Skeletal muscle tissue (tissue), 4 donors: ENCODE data around the gene CDX1. TPM values are rescaled to one million over a fixed set of nuclear protein-coding genes. Genes with fewer than 3 reads are reported as not detected.

ENCODE experiments used
- H3K27ac ChIP-seq: one replicate; pipeline ENCODE4 v1.7.0; 2013; ENCODE audit warnings: mild to moderate bottlenecking, low read depth, low read length, inconsistent platforms
- H3K27me3 ChIP-seq, 3 donors: one replicate each; pipeline ENCODE4 v1.7.0; 2013; ENCODE audit warnings: low read length in 3 of 3; ENCODE audit not compliant: control insufficient read depth in 3 of 3, insufficient read depth in 3 of 3
- H3K36me3 ChIP-seq, 3 donors: one replicate each; pipeline ENCODE4 v1.7.0; 2013; ENCODE audit warnings: low read length in 3 of 3; ENCODE audit not compliant: control insufficient read depth in 3 of 3, insufficient read depth in 3 of 3
- H3K4me1 ChIP-seq, 3 donors: one replicate each; pipeline ENCODE4 v1.7.0; 2013; ENCODE audit warnings: low read length in 3 of 3, mild to moderate bottlenecking in 3 of 3; ENCODE audit not compliant: control insufficient read depth in 3 of 3, insufficient read depth in 3 of 3
- H3K4me3 ChIP-seq, 3 donors: one replicate each; pipeline ENCODE4 v1.7.0; 2013; ENCODE audit warnings: low read length in 3 of 3
- H3K9ac ChIP-seq, 3 donors: one replicate each; pipeline ENCODE4 v1.7.0; 2013; ENCODE audit warnings: low read length in 3 of 3, mild to moderate bottlenecking in 3 of 3, moderate library complexity in 2 of 3, low read depth in 1 of 3
- H3K9me3 ChIP-seq, 3 donors: one replicate each; pipeline ENCODE4 v1.7.0; 2013; ENCODE audit warnings: low read length in 3 of 3; ENCODE audit not compliant: control insufficient read depth in 3 of 3
- total RNA-seq: library from RNA; depleted of rRNA; stranded (reverse); fragments of >200 nt; gene quantifications from one replicate; pipeline ENCODE4 v1.2.3, GENCODE V29; 2014
- donor health status: Osteomylitis.

The CDX1 gene
- total RNA-seq, 1 donor from 2014 or later: not detected

- Histone ChIP-seq H3K27me3 (peaks cover 0 to 5% (median 0%) of the 10 kb centered on the region in 3 donors), H3K4me3 (no peak overlapping the region), H3K36me3 (peaks cover 0 to 15% (median 2%) of the 10 kb centered on the region in 3 donors), H3K9me3 (no peaks in the 10 kb centered on the region), H3K9ac (peak overlapping the region in 1 of 3 donors; percentile 62), H3K27ac (peak overlapping the region; percentile 82), H3K4me1 (peaks cover 67 to 82% (median 79%) of the 10 kb centered on the region in 3 donors)
These were observed 29.2 kb upstream of the CDX1 start for GRCh38 chr5:150137168-150137957.

DNA sequence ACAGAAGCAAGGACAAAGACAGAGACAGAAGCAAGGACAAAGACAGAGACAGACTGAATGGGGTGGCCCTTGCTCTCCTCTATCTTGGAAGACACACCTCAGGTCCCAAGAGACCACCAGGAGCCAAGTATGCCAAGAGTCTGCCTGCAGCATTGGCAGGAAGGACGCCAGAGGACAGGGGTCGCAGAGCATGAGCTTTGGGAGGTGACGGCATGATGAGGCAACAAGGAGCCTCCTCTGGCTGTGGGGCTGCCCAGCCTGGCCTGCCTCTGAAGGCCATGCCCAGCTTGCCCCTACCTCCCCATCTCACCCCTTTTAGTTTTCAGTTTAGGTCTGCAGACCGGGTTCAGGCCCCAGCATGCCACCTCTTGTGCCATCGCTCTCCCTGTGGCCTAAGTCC is 28.6 kb upstream of the CDX1 start:
- peak overlapping the region; percentile 82 for H3K27ac ChIP-seq
- H3K4me3 ChIP-seq: no peak overlapping the region
- H3K27me3 ChIP-seq: peaks cover 0 to 5% (median 0%) of the 10 kb centered on the region in 3 donors
- peaks cover 65 to 80% (median 79%) of the 10 kb centered on the region in 3 donors for H3K4me1 ChIP-seq
- peaks cover 0 to 15% (median 2%) of the 10 kb centered on the region in 3 donors for H3K36me3 ChIP-seq
- peak overlapping the region in 1 of 3 donors; percentile 62 for H3K9ac ChIP-seq
- H3K9me3 ChIP-seq: no peaks in the 10 kb centered on the region

DNA sequence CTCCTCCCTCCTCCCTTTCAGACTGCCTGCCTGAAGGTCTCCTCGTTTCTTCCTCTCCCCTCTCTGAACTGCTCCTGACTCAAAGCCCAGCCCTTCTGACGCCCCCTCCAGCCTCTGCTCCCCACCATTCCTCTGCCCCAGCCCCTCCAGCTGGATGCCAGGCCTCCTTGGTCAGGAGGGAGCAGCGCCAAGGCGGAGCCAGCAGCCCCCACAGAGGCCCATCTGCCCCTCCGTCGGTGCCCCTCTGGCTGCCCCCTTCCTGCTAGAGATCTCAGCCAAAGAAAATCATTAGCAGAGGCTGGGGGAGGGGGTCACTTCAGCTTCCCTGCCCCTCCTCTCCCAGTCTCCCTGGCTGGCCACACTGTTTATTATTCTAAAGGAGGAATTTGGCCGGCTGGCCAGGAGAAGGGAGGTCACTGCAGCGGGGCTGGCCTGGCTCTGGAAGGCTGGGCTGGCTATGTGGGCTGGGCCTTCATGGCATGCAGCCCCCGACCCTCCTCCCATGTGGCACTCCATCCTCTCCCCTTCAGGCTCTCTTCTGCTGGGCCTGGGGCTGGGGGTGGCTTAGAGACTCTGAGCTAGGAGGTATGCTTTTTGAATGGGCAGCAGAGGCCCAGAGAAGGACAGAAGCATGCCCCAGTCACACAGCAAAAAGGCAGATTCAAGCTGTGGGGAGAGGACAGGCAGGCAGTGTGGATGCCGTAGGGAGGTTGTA is 27.9 kb upstream of the CDX1 start:
- H3K36me3 ChIP-seq: peaks cover 0 to 12% (median 2%) of the 10 kb centered on the region in 3 donors
- no peak overlapping the region for H3K4me3 ChIP-seq
- H3K27ac ChIP-seq: peak overlapping the region; percentile 82
- H3K9me3 ChIP-seq: no peaks in the 10 kb centered on the region
- peaks cover 0 to 5% (median 0%) of the 10 kb centered on the region in 3 donors for H3K27me3 ChIP-seq
- peaks cover 64 to 82% (median 76%) of the 10 kb centered on the region in 3 donors for H3K4me1 ChIP-seq
- peak overlapping the region in 1 of 3 donors; percentile 62 for H3K9ac ChIP-seq

DNA sequence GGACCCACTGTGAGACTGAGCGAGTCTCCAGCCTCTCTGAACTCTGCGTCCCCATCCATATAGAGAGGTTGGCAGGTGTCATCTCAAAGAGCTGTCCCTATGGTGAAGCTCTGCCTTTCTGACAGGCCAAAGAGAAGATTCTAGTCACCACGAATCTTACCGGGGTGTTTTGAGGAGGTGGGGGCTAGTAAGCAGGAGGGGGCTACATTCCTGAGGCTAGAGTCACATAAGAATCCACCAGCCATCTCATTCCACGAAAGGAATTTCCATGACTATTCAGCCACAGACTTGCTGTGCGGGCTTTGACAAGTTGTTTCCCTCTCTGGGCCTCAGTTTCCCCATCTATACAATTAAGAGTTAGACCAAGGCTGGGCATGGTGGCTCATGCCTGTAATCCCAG is 27.2 kb upstream of the CDX1 start:
- Histone ChIP-seq H3K27me3 (peaks cover 0 to 5% (median 0%) of the 10 kb centered on the region in 3 donors), H3K9me3 (no peaks in the 10 kb centered on the region), H3K27ac (peak overlapping the region; percentile 82), H3K4me3 (peak overlapping the region in 1 of 3 donors; percentile 13), H3K4me1 (peaks cover 67 to 87% (median 81%) of the 10 kb centered on the region in 3 donors), H3K36me3 (peaks cover 0 to 11% (median 0%) of the 10 kb centered on the region in 3 donors), H3K9ac (peak overlapping the region in 1 of 3 donors; percentile 62)

GRCh38 chr5:150140830-150141229 is 25.7 kb upstream of the CDX1 start:
- Histone ChIP-seq H3K9ac (peak overlapping the region in 1 of 3 donors; percentile 64), H3K27ac (peak overlapping the region; percentile 82), H3K4me3 (peak overlapping the region in 2 of 3 donors; percentile 27 to 29), H3K36me3 (peaks cover 0 to 3% (median 0%) of the 10 kb centered on the region in 3 donors), H3K4me1 (peaks cover 66 to 78% (median 70%) of the 10 kb centered on the region in 3 donors), H3K9me3 (no peaks in the 10 kb centered on the region), H3K27me3 (no peaks in the 10 kb centered on the region)

DNA sequence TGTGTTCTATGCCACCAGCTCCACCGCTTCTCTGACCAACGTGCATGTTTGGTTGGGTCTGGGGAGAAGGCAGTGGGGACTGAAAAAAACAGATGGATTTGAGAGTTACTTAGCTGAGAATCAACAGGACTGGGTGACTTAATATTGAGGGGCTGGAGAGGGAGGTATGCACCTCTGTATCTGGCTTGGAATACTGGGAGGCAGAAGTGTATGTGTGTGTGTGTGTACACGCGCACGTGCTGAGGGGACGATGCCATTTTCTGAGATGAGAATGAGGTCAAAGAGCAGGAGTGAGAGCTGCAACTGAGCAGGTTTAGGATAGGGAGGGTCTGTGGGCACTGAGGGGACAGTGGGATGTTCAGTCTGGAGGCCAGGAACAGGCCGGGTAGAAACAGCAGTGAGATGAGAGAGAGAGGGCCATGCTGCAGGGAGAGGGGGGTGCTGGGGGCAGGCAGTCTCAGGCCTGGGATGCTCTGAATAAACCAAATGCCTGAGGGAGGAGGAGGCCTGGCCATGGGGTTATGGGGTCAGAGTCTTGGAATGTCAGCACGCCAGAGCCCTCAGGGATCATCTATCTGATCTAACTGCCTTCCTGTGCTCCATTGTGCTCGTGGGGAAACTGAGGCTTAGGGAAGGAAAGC is 24.9 kb upstream of the CDX1 start:
- Histone ChIP-seq H3K9me3 (no peaks in the 10 kb centered on the region), H3K27me3 (no peaks in the 10 kb centered on the region), H3K27ac (peak overlapping the region; percentile 82), H3K9ac (peak overlapping the region in 1 of 3 donors; percentile 60), H3K36me3 (no peaks in the 10 kb centered on the region), H3K4me1 (peaks cover 60 to 77% (median 62%) of the 10 kb centered on the region in 3 donors), H3K4me3 (peak overlapping the region in 1 of 3 donors; percentile 13)

GRCh38 chr5:150142185-150142958 is 24.2 kb upstream of the CDX1 start:
- Histone ChIP-seq H3K4me1 (peaks cover 55 to 71% (median 56%) of the 10 kb centered on the region in 3 donors), H3K9ac (peak overlapping the region in 1 of 3 donors; percentile 60), H3K36me3 (no peaks in the 10 kb centered on the region), H3K27me3 (no peaks in the 10 kb centered on the region), H3K4me3 (no peak overlapping the region), H3K27ac (peak overlapping the region; percentile 82), H3K9me3 (no peaks in the 10 kb centered on the region)

- H3K4me1 ChIP-seq: peaks cover 49 to 66% (median 54%) of the 10 kb centered on the region in 3 donors
- H3K36me3 ChIP-seq: no peaks in the 10 kb centered on the region
- no peak overlapping the region for H3K4me3 ChIP-seq
- peak overlapping the region; percentile 82 for H3K27ac ChIP-seq
- H3K9me3 ChIP-seq: no peaks in the 10 kb centered on the region
- no peaks in the 10 kb centered on the region for H3K27me3 ChIP-seq
- peak overlapping the region in 1 of 3 donors; percentile 66 for H3K9ac ChIP-seq
These were observed 23.6 kb upstream of the CDX1 start for GRCh38 chr5:150142959-150143349.
